H1 (cell line): ENCODE measurements around the gene COIL. TPM values are rescaled to one million over a fixed set of nuclear protein-coding genes. Genes with fewer than 3 reads are reported as not detected.

Source experiments
- CBX8 ChIP-seq: fragments of 300-800, 300-1000 bp; sonication (generic); IDR thresholded peaks from 2 replicates; pipeline ENCODE4 v1.7.1; 2016; ENCODE audit warnings: low read depth, low read length, borderline replicate concordance
- KDM5A ChIP-seq: fragments of 200-600 bp; IDR thresholded peaks from 2 replicates; pipeline ENCODE4 v1.7.1; 2012; ENCODE audit warnings: mild to moderate bottlenecking, low read length, inconsistent platforms, mixed read lengths
- MAFK ChIP-seq: IDR thresholded peaks from 2 replicates; pipeline ENCODE4 v1.6.1; 2012; ENCODE audit warnings: low read depth, mild to moderate bottlenecking, improper control_type of control experiment, low read length
- YY1 ChIP-seq: IDR thresholded peaks from 2 replicates; pipeline ENCODE4 v1.6.1; 2011; ENCODE audit warnings: low read depth, mild to moderate bottlenecking, low read length
- polyA plus RNA-seq, 7 experiments: library from polyadenylated mRNA; depleted of rRNA in 3 of 7; stranded (reverse) in 5 of 7; unstranded in 2 of 7; fragments of >200 nt in 5 of 7; fragments of 200-250 nt in 2 of 7; gene quantifications; 1 replicate in 5 of 7; 2 replicates in 1 of 7; 4 replicates in 1 of 7; pipeline versions ENCODE4 v1.2.1 to v1.2.3, GENCODE V29; 2011 to 2013; ENCODE audit warnings: missing spikeins in 2 of 7, mixed read lengths in 2 of 7
- total RNA-seq: library from RNA; stranded (reverse); fragmentation: NEBNext Ultra II Directional; extraction: Animal tissue kit (Norgen Biotek cat#: 25700); gene quantifications from 2 replicates; pipeline ENCODE4 v1.2.1, GENCODE V29; 2021
- TF ChIP-seq, protein P1 (sequence below): IDR thresholded peaks from 2 replicates; pipeline ENCODE4 v1.6.1; 2012; ENCODE audit warnings: inconsistent platforms

The COIL gene
- total and polyA plus RNA-seq, 2 of the 8 experiments (the other 6 are each of a cell fraction or from before 2014, with no cell fraction given) = 5.2 to 23.6 TPM

DNA sequence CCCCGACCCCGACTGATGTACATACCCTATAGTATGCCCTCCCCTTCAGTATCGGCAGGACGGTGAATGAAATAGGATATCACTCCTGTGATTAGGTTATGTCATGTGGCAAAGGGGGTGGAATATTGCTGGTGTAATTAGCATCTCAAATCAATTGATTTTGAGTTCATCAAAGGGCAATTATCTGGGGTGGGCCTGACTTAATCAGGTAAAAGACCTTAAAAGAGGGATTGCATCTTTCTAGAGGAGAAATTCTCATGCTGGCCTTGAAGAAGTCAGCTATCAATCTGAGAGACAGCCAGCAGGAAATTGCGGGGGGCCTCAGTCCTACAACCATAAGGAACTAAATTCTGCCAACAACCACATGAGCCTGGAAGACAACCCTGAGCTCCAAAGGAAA is 57.3 kb downstream of the COIL start (continued):
- no peak for TF ChIP-seq KDM5A
- TF ChIP-seq YY1 = no peak
- no peak for TF ChIP-seq CBX8
- TF ChIP-seq MAFK = no peak
- TF ChIP-seq, protein P1, sequence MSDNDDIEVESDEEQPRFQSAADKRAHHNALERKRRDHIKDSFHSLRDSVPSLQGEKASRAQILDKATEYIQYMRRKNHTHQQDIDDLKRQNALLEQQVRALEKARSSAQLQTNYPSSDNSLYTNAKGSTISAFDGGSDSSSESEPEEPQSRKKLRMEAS = no peak
